ENCODE measurements around the gene ZNF362.
"Not testable (repeated sequence)": the region's sequence is repeated elsewhere in the genome, so short reads cannot be mapped to it uniquely, and the experiment has no call there.

The ZNF362 gene, protein sequence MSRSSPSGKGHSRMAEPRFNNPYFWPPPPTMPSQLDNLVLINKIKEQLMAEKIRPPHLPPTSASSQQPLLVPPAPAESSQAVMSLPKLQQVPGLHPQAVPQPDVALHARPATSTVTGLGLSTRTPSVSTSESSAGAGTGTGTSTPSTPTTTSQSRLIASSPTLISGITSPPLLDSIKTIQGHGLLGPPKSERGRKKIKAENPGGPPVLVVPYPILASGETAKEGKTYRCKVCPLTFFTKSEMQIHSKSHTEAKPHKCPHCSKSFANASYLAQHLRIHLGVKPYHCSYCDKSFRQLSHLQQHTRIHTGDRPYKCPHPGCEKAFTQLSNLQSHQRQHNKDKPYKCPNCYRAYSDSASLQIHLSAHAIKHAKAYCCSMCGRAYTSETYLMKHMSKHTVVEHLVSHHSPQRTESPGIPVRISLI

DNA sequence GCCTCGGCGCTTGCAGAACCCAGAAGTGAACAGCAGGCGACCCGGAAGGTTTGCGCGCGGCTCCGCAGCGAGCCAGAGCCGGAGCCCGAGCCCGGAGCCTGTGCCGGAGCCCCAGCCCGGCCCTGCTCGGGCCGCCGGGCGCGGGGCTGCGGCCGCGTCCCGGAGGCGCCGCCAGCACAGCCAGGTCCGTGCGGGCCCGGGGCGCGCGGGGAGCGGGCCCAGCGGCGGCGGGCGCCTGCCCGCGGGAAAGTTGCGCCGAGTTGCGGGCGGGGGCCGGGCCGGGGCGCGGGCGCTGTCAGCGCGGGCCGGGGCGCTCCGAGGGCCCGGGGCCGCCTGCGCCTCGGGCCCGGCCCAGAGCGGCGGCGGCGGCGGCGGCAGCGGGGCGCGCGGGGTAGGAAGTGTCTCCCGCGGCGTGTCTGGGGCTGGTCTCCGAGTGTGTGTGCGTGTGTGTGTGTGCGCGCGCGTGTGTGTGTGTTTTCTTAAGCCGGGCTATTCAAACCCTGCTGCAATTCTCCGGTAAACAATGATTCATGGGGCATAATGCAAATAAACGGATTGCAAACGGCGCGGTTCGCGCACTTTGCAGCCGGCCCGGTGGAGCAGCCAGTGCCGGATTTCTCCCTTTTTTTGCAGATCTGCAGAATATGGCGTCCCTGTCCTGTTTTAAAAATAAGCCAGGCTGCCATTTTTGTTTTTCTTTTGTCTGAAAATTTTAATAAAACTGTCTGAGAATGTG, at the start of gene ZNF362:
TSS of gene ZNF362 (plus strand) at position 22 of the 736 bp plus-strand sequence. CDS start 14,083 bp downstream, outside the sequence.
- DNase-seq = peak; percentile 24 to 62 (median 47)

DNA sequence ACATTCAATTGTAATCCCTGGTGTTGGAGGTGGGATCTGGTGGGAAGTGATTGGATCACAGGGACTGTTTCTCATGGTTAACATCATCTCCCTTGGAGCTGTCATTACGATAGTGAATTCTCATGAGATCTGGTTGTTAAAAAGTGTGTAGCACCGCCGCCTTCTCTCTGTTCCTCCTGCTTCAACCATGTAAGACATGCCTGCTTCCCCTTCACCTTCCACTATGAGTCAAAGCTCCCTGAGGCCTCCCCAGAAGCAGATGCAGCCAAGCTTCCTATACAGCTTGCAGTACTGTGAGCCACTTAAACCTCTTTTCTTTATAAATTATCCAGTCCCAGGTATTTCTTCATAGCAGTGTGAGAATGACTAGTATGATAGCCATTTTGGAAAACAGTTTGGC, 44.3 kb upstream of the ZNF362 start:
- DNase-seq = no peak

DNA sequence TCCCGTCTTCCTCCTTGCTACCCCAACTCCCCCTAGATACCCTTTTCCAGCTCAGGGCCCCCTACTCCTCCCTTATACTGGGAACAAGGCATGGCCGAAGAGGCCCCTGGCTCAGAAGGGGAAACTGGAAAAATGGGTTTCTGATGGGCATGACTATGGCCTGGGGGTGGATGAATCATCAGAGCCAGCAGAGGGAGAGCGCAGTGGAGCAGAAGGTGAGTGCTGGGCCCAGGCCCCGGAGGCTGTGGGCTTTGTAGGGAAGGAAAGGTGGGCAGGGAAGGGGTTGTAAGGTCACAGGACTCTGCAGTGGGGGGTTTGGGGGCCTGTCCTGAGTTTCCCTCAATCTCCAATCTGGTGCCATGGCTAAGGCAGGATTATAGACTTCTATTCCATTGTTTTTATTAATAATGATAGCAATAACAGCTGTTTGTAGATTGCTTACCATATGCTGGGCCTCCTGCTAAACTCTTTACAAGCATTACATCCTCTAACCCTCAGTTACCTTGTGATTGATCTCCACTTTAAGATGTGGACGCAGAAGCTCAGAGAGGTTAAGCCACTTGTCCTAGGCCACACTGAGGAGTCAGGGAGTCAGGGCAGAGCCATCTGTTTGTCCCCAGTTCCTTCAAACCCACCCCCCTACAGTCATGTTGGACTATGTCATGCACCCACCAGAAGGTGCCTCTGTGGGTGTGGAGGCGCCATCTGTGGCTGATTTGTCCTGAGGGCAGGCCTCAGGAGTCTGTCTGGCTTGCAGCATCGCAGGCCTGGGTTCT, 36.2 kb upstream of the ZNF362 start:
- no peak for DNase-seq

DNA sequence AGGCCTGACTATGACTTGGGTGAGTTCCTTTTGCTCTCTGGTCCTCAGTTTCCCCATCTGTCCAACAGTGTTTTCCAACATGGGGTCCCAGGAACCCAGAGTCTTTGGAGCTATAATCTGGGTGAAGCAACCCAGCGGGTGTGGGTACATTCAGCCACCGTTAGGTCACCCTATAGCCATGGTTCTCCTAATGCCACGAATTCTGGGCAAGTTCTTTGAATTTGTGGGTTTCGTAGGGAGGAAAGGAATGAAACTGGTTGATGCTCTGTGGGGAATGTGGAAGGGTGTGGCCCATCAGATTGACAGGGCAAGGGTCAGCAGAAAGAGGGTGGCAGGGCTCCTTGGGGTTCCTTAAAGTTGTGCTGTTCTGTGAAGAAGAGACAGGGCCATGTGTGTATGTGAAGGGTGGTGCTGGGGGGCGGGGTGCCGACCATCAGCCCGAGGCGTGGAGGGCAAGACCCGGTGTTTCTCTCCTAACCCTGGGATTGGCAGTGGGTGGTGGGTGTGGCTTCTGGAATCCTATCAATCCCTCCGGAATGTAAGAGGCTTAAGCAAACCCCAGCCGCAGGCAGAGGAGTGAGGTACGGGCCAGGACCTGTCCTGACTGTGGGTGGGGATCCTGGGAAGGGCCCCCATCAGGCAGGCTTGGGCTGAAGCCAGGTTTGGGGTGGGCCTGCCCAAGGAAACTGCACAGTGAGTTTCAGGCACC, 35.5 kb upstream of the ZNF362 start:
- DNase-seq = no peak

DNA sequence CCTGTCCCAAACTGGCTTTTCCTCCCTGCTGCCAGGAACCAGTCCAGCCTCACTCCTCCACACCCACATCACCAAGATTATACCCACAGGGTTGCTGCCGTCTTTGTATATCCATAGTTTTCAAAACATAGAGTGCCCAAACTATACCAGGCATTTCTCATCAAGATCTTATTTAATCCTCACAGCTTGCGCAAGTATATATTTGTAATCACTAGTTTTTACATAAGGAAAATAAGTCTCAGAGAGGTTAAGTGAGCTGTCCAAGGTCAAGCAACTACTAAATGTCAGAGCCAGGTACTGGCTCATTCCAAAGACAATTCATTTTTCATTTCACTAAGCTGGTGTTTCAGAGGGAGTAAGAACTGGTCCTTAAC, 34.9 kb upstream of the ZNF362 start:
- DNase-seq = no peak

DNA sequence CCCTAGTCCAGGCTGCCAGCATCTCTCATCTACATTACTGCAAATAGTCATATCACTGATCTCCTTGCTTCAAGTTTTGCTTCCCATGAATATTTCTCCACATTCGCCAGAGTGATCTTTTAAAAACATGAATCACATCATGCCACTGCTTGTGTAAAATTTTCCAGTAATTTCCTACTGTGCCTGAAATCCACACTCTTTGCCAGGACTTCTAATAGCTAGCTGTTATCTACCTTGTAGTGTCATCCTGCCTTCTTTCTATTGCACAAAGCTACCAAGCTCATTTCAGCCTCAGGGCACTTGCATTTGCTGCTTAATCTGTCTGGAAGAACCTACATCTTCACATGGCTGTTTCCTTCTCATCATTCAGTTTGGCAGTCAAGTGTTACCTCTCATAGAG, 33.9 kb upstream of the ZNF362 start:
- DNase-seq = no peak

DNA sequence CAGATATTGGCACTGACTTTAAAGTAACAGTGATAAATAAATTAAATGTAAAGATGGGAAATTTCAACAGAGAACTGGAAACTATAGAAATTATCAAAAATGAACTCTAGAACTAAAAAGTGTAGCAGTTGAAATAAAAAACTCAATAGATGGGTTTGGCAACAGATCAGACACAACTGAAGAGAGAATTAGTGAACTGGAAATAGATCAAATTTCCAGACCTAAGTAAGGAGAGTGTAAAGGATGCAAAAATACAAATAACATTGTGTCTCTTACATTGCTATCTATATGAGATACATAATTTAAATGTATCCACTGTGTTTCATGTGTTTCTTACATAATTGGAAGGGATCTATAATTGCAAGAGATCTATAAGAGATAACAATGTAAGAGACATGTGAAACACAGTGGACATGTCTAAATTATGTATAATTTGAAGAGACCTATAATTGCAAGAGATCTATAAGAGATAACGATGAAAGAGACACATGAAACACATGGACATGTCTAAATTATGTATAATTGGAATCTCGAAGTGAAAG, 32.1 kb upstream of the ZNF362 start:
- DNase-seq = no peak

DNA sequence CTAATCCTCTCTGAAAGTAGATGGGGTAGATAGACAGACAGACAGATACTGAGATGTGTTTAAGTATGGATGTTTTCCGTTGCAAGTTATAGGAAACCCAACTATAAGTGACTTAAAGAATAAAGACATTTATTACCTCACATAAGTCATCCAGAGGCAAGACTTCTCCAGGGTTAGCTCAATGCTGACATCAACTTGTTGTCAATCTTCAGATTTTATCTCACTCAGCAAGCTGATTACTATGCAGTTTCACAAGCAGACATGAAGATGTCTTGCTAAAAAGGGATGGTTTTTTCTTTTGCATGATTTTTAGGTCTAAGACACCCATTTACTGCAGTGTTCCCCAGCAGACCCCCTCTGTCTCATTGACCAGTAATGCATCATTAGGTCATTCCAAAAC, 30.7 kb upstream of the ZNF362 start:
- no peak for DNase-seq

DNA sequence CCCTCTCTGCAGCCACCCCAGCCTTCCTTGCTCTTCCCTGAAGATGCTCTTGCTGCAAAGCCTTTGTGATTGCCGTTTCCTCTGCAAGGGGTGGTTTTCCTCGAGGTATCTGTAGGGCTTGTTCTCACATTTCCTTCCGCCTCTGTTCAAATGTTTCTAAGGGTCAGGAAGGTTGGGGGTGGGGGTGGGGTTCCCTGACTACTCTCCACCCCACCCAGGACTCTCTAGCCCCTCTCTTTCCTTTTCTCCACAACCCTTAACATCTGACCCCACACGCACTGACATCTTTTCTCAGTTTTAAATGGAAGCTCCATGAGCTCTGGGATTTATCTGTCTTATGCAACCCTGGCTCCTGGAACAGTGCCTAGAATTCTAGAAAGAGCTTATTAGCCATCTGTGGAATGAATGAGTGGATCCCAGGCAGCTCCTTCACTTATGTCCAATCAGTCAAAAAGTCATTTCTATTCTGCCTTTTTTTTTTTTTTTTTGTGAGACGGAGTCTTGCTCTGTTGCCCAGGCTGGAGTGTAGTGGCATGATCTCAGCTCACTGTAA, 27.3 kb upstream of the ZNF362 start:
- DNase-seq = no peak

DNA sequence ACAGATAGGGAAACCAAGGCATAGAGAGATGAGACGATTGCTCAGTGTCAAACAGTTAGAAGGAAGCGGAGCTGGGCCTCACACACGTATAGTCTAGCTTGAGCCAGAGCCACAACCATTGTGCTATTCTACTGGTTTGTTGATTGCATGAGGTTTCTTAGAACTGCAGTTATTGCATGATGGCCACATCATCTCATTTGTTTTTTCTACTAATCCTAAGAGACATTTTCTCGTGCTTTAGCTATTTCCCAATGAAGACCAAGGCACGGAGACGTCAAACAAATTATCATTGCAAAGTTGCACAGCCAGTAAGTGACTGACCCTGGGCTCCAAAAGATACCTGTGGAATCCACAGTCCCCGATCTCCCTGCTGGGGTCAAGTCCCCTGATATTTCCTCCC, 25.1 kb upstream of the ZNF362 start:
- DNase-seq = no peak

DNA sequence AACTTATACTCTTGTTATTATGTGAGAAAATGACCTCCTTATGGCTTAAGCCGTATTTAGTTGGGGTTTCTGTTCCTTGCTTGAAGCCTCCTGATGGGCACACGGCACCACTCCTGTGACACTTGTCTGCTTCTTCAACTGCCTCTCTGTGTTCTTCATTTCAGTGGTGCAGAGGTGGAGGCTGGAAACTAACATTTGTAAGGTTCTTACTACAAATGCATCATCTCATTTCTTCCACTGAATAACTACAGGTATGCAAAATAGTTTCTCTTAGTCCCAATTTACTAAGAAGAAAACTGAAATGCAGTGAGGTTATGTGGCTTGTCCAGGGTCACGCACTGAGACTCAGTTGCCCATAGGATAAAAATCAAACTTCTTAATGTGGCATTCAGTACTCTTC, 23.6 kb upstream of the ZNF362 start:
- DNase-seq = no peak

DNA sequence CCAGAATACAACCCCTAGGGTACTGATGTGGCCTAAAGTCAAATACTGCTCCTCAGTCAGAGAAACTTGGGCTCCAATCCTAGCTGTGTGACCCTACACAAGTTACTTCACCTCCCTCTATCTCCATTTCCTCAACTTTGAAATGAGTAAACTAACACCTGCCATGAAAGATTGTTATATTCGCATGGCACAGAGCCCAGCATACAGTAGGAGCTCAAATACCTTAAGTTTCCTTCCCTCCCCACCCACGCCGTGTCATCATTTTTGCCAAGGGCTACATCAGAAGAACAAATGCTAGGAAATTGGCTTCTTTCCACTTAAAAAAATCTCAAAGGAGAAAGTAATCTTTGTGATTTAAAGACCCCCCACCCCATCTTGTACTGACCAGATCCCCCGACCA, 22.2 kb upstream of the ZNF362 start:
- no peak for DNase-seq

DNA sequence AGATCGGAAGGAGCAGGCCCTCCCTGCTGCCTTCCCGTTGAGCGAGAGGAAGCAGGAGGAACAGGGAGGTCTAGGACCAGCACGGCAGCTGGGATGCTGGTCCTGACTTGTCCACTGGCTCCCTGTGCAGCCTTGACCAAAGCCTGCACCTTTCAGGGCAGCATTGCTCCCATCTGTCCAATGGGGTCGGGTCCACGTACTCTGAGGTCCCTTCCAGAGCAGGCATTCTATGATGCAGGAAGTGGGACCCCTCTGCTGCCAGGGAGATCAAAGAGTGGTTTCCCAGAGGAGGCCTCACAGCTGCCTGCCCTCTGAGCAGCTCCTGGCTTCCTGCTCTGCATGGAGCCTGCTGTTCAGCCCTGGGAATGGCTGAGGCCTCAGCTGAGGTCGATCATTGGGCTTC, 21.7 kb upstream of the ZNF362 start:
- no peak for DNase-seq

DNA sequence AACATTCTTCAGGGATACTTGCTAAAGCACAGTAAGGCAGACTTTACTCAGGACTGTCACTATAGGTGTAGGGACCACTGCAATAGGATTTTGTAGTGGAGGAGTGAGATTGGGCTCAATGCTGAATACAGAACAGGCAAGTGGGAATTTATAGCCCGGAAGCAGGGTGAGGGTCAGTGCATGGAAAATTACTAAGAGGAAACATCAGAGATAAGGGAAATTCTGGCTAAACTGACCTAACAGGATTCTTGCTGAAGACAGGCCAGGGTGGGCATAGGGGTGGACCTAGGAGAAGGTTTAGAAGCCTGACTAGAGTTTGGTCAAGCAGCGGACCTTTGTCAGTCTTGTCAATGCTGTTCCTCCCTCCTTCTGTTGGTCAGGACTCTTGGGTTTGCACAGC, 20.8 kb upstream of the ZNF362 start:
- no peak for DNase-seq

DNA sequence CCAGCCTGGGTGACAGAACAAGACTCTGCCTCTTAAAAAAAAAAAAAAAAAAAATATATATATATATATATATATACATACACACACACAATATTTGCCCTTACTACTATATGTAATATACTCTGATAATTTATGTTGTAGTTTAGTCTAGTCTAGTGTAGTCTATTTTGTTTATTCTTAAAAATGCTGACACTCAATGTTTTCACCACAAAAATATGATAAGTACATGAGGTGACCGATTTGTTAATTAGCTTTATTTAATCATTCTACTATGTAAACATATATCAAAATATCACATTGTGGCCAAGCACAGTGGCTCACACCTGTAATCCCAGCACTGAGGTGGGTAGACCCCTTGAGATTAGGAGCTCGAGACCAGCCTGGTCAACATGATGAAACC, 19.8 kb upstream of the ZNF362 start:
- no peak for DNase-seq

DNA sequence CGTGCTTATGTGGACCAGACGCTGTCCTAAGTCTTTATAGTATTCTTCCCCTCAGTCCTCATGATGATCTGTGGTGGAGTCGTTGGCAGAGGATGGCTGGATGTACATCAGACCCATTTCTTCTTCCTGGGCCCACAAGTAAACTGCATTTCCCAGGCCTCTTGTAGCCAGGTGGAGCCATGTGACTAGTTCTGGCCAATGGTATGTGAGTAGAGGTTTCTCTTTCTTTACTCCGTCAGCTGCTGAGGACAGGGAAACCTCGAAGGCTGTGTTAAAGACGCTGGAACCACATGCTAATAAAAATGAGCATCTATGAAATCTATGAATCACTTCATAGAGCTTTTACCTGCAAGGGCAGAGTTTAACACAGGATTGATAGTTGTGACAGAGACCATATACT, 18.7 kb upstream of the ZNF362 start:
- no peak for DNase-seq

DNA sequence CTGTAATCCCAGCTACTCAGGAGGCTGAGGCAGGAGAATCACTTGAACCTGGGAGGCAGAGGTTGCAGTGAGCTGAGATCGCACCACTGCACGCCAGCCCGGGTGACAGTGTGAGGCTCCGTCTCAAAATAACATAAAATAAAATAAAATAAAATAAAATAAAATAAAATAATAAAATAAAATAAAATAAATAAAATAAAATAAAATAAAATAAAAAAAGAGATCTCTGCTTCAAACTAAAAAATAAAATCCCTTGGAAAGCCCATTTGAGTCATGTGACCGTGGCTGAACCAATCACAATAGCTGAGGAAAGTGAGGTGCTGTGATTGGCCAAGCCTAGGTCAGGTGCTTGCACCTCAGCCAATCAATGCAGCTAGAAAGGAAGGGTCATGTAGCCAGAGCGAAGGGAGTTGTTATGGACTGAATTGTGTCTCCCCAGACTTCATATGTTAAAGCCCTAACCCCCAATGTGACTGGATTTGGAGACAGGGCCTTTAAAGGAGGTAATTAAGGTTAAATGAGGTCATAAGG, 18.0 kb upstream of the ZNF362 start:
- not testable (repeated sequence) for DNase-seq

DNA sequence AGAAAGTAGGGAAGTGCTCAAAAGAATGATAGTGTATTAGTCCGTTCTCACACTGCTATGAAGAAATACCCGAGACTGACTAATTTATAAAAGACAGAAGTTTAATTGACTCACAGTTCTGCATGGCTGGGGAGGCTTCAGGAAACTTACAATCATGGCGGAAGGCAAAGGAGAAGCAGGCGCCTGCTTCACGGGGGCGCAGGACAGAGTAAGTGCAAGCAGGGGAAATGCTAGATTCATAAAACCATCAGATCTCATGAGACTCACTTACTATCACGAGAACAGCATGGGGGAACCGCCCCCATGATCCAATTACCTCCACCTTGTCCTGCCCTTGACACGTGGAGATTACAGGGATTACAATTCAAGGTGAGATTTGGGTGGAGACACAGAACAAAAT, 16.9 kb upstream of the ZNF362 start:
- DNase-seq = not testable (repeated sequence)

DNA sequence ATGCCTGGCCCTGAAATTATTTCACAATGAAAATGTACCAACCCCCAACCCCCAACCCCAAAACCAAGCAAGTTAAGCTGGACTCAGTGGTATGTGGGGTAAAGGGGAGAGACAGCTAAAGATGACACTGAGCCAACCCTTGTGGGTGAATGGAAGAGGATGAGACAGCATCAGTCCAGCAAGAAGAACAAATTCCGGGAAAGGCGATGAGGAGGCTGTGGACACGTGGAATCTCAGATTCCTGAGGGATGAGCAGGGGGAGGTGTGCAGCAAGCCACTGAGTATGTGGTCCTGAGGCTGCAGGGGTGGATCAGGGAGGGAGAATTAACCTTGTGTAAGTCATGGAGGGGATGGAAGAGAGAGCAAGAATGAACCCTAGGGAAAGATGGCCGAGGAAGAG, 14.4 kb upstream of the ZNF362 start:
- no peak for DNase-seq

DNA sequence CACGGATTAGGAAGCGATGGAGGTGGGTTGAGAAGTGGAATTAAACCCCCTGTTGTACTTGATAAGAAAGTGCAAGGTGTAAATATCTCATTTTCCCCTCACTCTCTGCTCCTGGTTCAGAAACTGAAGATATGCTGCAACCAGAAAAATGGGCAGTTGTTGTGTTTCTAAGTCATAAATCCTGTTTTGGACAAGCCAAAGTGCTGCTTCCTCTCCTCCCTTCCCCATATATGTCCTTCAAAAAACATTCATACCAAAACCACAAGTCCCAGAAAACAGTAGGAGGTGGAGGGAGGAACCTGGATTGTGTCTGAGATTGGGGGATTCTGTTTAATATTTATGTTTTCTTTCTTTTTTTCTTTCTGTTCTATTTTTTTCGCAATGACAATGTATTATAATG, 13.6 kb upstream of the ZNF362 start:
- no peak for DNase-seq

DNA sequence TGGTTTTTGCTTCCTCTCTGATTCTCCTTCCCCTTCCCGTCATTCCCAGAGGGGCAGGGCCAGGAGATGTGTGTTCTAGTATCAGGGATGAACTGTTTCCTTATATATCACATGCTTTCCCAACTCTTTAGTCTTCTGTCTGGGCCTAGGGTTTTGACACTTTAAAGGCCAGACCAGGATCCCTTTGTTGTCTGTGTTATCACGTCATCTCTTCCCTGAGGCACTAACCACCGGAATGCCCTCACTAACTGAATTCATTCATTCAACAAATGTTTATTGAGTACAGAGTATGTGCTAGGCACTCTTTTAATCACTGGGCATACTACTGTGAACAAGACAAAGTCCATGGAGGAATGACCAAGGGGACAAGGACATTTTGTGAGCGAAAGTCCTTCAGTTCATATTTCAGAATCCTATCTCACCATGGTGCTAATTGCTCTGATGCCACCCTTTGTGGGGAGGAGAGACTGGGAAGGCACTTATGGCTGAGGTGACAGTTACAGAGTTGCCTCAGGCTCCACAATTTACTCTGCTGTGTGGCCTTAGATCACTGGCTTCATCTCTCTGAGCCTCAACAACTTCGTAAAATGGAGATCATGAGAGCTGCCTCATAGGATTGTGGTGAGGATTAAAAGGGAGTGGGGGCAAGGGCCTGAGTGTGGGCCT, 12.0 kb upstream of the ZNF362 start:
- DNase-seq = no peak

DNA sequence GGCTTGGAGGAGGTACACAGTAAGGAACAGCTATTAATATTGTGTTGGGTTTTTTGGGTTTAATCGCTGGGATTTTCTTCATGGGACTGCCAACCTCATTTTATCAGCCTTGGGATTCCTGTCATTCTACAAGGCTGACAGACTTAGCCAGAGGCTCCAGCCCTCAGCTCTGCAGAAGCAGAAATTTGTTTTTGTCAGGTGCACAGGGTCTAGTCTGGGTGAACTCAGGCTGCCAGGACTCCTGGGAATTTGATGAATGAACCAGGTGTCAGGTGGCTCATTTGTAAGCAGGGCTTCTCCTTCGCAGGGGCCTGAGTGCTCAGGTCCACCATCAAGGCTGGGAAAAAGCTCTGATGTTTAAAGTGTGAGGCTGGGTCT, 11.5 kb upstream of the ZNF362 start:
- DNase-seq = no peak
